SK-N-MC (cell line): ENCODE results near the gene PLD1.

Source experiments
- EZH2 ChIP-seq: fragments of 200-600 bp; sonication (generic); IDR thresholded peaks from one replicate; pipeline ENCODE4 v1.6.1; 2017; ENCODE audit warnings: antibody characterized with exemption
- POLR2AphosphoS5 ChIP-seq: IDR thresholded peaks from 2 replicates; pipeline ENCODE4 v1.6.1; 2012; ENCODE audit warnings: mild to moderate bottlenecking, low read depth, low read length, borderline replicate concordance

DNA sequence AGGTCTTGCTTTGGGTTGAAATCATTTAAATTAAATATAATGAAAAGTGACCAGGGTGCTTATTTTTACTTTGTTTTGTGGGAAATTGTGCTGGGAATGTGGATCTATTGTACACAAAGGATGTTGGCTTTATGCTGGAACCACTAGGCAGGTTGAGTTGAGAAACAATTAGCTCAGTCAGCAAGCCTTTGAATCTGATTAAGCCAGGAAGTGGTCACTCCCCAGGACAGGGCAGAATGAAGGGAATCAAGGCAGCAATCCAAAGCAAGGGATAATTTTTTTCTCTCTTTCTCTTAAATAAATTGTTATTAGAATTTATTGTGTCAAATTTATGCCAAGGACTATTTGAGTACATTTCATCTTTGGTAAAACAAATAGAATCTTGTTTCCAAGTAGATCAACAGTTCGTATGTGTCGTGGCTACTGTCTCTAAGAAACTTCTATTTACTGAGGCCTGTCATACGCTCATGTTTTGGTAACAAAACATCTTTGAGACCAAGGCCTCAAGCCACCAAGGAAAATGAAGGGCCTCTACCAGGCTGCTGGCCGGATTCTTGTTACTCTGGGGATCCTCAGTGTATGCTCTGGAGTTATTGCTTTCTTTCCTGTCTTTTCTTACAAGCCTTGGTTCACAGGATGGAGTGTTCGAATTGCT lies 32.7 kb upstream of the PLD1 start, which contains the start of gene TMEM212:
- TF ChIP-seq POLR2AphosphoS5 (no peak), EZH2 (no peak)
